Stimulated activated CD8-positive, alpha-beta memory T cell treated with anti-CD3 and anti-CD28 coated beads, Interleukin-4, amount 100 ng/mL, for 48 hours (primary cell): ENCODE measurements around the gene ALAS2.
A peak's percentile ranks its signal among the peaks of the same experiment; 100 is the strongest.
"Not testable (repeated sequence)": the region's sequence is repeated elsewhere in the genome, so short reads cannot be mapped to it uniquely, and the experiment has no call there.

Experiments used
- DNase-seq: peaks from one replicate; pipeline ENCODE4 v3.0.0-alpha.2; 2020

The ALAS2 gene

GRCh38 chrX:55004231-55004630 is 26.5 kb downstream of the ALAS2 start:
- no peak for DNase-seq

GRCh38 chrX:54999717-55000598 is 30.8 kb downstream of the ALAS2 start, which contains the start of gene APEX2:
APEX2 (plus strand) TSS chrX:55000363; CDS start chrX:55000423, 60 bp downstream.
- peak; percentile 86 for DNase-seq

GRCh38 chrX:54995621-54996020 is 35.2 kb downstream of the ALAS2 start:
- DNase-seq, result no peak

GRCh38 chrX:54994668-54995351 is 36.0 kb downstream of the ALAS2 start:
- no peak for DNase-seq

- DNase-seq, result no peak
Measured at GRCh38 chrX:54994099-54994498, 36.7 kb downstream of the ALAS2 start, which contains the start of gene PFKFB1. PFKFB1 (minus strand) TSS chrX:54994188; CDS start chrX:54994007, 181 bp downstream.

GRCh38 chrX:54992911-54993622 is 37.7 kb downstream of the ALAS2 start:
- no peak for DNase-seq

GRCh38 chrX:54991706-54992105 is 39.1 kb downstream of the ALAS2 start:
- DNase-seq, result no peak

GRCh38 chrX:54983306-54983705 is 47.5 kb downstream of the ALAS2 start:
- not testable (repeated sequence) for DNase-seq

GRCh38 chrX:54980334-54980733 is 50.4 kb downstream of the ALAS2 start:
- no peak for DNase-seq

GRCh38 chrX:54979432-54979831 is 51.3 kb downstream of the ALAS2 start:
- DNase-seq, result no peak

GRCh38 chrX:54978448-54978847 is 52.3 kb downstream of the ALAS2 start:
- no peak for DNase-seq

GRCh38 chrX:54977387-54977786 is 53.4 kb downstream of the ALAS2 start:
- no peak for DNase-seq

GRCh38 chrX:54964766-54965497 is 65.8 kb downstream of the ALAS2 start:
- DNase-seq, result no peak

- no peak for DNase-seq
Measured at GRCh38 chrX:54961750-54962149, 69.0 kb downstream of the ALAS2 start.
